ENCODE results near the gene NACAD.

NACAD gene

DNA sequence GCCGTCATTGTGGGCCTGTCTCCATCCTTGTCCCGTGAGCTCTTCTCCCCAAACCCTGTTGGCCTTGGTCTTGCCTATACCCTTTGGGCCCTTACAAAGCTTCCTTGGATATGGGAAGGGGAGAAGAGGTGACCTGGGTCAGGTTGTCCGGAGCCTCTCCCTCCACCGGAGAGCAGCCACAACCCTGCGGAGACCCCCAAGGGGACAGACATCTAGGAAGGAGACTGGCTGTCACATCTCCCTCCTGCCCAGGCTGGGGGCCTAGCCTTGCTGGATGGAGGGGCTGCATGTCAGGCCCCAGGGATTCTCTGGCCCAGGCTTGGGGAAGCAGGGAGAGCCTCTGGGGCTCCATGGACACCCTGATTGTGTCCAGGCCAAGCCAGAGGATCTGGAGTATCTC is 11.8 kb downstream of the NACAD start:
- in situ Hi-C loops (cut with MboI; ENCODE audit: low sequenced_read_pairs) = no loop called here

DNA sequence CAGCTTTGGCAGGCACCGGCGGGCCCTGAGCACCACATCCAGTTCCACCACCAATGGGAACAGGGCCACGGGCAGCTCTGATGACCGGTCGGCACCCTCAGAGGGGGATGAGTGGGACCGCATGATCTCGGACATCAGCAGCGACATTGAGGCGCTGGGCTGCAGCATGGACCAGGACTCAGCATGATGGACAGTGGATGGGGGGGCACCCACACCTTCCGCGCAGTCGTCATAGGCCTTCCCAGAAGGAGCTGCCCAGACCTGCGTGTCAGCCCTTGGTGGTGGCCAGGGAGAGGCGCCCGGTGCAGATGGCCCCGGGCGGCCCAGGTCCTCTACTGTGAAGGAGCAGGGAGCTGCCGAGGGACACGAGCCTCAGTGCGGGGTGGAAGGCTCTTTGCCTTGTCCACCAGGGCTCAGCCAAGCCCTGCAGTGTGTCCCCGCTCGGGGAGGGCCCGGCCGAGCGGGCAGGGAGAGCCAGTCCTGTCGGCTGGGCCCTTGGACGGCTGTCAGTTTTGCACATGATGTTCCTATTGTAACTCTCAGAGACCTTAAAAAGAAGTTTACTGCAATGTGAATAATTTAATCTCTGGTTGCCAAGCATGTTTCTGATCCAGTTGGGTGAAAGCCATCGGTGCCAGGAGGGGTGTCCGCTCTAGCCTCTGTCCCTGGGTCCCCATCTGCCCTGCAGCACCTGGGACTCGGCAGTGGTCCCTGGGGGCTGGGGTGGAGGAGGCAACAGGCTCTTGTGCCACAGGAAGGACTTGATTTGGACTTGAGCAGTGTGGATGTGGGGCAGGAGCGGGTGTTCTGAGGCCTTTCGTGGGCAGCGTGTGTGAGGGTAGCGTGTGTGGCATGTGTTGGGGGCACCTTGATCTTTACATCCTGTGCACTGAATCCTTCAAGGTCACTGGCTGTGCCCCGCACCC is 12.6 kb downstream of the NACAD start:
- in situ Hi-C loops (cut with MboI; ENCODE audit: low sequenced_read_pairs) = no loop called here

DNA sequence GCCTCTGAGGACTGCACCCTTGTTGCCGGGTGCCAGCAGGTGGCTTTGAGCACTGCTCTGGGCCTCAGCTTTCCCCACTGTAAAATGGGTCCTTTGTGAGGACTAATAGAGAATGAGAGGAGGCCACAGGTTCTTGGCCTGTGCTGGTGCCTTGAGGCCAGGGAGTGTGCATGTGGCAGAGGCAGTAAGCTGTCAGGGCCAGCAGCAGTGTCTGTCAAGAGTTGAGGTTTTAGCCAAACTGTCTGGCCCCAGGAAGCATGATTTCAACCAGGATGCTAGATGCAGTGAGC is 13.5 kb downstream of the NACAD start:
- in situ Hi-C loops (cut with MboI; ENCODE audit: low sequenced_read_pairs) = no loop called here

DNA sequence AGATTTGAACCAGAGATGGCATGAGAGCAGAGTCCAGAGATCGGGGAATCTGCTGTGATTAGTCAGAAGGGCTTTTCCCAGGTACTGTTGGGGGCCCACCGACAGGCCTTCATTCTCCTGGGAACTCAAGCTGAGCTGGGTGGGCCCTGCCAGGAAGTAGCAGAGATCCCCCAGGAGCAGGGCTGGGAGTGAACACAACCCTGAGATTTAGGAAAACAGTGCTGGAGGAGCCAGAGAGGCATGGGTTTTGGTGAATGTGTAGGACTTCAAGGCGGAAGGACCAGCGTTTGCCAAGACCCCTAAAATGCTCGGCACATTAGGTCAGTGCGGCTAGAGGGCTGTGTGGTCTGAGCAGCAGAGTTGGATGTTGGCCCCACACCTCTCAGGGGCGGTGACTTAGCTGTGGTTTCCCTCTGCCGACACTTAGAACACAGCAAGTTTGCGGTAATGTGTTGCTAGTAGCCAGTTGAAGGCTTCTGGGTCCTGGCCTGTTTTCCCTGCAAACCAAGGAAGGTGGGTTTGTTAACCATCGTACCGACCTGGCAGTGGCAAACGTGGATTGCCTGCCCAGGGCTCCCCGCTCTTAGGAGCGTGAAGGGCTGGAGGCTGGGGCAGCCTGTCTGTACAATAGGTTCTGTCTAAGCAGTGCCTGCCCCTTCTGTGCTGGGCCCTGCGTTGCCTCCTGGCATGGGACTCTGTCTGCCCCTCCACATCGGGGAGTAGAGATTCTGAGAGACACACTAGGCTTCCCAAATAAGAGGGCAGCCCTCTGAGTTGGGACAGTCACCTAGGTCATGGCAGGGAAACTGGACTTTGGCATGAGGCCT is 14.0 kb downstream of the NACAD start:
- in situ Hi-C loops (cut with MboI; ENCODE audit: low sequenced_read_pairs) = no loop called here

DNA sequence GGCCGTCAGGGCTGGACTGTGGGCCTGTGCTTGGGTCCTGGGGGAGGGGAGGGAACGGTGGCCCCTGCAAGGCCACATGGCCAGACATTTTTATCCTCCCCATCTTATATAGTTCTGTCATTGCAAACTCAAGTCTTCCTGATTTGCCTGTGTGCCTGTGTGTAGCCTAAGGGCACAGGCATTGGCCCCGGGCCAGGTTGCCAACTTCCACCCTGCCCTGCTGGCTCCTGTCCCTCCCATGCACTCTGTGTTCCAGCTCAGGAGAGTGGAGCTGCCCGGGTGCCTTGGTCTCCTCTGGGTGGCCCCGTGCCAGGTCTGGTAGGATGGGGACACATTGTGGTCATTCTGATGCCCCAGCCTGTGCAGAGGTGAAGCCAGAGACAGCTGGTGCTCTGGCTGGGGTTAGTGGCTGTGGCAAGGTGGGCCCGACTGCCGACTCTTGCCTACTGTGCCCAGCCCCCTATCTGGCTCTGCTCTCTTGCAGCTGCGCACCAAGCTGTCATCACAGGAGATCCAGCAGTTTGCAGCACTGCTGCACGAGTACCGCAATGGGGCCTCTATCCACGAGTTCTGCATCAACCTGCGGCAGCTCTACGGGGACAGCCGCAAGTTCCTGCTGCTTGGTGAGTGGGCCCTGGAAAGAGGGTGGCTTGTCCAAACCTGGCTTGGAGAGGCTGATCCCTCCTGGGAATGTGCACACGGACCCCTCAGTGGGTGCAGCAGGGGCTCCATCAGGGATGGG is 14.8 kb downstream of the NACAD start:
- in situ Hi-C loops (cut with MboI; ENCODE audit: low sequenced_read_pairs) = no loop called here

DNA sequence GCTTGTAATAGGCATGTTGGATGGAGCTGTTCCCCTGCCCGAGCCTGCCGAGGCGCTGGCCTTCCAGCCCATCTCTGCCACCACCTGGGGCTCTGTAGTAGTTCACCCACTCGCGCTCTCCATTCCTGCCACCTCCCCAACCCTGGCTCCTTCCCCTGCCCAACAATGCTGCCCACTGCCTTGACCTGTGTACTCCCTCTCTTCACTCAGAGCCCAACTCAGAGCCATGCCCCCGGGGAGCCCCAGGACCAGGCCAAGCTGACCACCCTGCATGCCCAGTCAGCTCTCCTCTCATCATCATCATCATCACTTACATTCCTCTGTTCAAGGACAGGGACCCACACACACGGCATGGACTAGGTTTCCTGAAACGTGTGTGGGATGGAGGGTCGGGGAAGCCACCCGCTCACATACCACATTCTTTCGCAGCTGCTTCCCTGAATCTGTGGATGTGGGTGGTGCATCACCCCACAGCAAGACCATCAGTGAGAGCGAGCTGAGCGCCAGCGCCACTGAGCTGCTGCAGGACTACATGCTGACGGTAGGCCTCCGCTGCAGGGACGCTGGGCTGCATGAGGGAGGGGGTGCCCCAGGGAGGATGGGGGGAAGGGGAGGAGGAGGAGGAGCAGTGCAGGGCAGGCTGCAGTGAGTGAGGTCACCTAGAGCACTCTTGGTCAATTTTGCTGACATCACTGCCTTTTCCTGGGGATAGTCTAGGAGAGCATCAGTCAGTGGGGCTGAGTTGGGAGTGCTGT is 15.6 kb downstream of the NACAD start:
- in situ Hi-C loops (cut with MboI; ENCODE audit: low sequenced_read_pairs) = no loop called here

DNA sequence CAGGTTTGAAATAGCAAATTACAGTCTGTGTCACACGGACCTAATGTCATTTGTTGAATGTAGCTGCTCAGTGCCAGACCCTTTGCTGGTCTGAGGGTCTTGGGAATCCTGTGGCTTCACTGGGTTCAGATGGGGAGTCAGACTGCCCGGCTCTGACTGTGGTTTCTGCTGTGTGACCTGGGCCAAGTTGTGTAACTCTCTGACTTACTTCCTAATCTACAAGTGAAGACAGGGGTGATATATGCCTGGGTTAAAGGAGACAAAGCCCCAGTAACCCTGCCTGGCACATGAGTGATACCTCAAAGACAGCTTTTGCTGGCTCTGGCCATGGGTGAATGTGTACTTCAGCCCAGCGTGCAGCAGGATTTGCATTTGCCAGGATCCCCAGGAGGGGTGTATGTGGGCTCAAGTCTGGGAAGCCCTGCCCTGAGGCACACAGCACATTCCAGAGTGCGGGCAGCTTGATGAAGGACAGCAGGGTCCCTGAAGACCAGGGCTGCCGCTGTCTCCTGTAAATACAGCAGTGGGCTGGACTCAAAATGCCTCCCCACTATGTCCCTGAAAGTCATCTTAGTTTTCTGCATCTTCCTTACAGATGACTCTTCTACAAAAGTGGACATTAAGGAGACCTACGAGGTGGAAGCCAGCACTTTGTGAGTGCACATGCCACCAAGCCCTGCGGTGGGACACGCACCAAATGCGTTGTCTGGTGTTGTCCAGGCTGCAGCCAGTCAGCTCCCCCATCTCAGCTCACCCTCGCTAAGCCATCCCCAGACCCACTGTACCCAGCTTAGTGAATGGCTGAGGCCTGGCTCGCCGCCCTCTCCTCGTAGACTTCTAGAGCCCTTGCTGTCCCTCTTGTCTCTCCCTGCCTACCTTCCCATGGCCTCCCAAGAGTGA is 16.4 kb downstream of the NACAD start:
- in situ Hi-C loops (cut with MboI; ENCODE audit: low sequenced_read_pairs) = no loop called here

DNA sequence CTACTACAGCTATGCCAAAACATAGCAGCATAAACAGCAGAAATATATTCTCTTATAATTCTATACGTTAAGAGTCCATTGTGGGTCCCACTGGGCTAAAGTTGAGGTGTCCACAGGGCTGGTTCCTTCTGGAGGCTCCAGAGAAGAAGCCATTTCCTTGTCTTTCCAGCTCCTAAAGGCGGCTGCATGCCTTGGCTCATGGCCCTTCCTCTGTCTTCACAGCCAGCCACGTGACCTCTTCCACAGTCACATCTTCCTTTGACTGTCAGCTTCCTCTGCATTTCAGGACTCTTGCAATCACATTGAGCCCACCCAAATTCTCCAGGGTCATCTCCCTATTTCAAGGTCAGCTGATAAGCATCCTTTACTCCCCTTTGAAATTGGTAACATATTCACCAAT is 17.2 kb downstream of the NACAD start:
- in situ Hi-C loops (cut with MboI; ENCODE audit: low sequenced_read_pairs) = no loop called here

DNA sequence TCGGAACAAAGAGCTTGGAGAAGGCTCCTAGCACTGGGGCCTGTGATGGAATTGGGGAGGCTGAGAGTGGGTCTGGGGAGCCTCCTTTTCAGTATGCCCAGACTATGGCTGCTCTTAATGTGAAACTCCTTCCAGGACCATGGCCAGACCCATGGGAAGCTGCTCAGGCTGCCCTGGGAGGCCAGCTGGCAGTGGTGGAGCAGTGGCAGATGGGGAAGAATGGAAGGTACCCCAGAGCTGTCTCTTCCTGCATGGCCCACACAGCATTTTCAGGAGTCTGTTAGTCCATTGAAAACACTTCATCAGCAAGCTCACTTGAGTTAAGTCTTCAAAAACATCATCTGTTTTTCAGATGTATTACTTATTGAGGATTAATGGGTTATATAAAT is 18.5 kb downstream of the NACAD start:
- in situ Hi-C loops (cut with MboI; ENCODE audit: low sequenced_read_pairs) = no loop called here

DNA sequence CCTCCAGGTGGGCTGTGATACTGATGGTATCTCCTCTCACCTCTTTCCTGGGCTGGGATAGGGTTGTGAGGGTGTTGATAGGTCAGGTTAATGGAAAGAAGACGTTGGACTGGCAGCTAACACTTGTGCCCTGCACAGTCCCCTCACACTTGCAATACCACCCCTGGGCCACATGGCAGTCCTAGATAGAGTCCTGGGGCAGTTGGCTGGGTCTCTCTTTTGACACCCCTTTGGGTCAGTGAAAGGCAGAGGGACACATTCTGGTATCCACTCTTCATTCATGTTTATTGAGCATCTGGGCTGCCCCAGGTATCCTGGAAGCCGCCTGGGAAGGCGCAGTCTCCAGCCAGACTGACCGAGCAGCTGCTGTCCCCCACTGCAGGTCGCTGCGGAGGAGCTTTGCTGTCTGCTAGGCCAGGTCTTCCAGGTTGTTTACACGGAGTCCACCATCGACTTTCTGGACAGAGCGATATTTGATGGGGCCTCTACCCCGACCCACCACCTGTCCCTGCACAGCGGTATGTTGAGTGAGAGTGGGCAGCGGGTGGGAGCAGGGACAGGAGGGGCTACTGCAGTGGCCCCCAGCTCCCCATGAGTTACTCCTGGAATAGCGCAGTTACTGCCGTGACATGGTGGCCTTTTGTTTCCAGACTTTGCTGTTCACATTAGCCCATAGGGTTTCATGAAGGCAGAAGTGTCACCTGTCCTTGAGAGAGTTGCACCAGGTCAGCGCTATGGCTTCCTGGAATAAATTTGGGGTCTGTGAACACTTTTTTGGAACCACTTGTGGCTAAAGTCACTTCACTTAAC is 19.1 kb downstream of the NACAD start:
- in situ Hi-C loops (cut with MboI; ENCODE audit: low sequenced_read_pairs) = no loop called here

DNA sequence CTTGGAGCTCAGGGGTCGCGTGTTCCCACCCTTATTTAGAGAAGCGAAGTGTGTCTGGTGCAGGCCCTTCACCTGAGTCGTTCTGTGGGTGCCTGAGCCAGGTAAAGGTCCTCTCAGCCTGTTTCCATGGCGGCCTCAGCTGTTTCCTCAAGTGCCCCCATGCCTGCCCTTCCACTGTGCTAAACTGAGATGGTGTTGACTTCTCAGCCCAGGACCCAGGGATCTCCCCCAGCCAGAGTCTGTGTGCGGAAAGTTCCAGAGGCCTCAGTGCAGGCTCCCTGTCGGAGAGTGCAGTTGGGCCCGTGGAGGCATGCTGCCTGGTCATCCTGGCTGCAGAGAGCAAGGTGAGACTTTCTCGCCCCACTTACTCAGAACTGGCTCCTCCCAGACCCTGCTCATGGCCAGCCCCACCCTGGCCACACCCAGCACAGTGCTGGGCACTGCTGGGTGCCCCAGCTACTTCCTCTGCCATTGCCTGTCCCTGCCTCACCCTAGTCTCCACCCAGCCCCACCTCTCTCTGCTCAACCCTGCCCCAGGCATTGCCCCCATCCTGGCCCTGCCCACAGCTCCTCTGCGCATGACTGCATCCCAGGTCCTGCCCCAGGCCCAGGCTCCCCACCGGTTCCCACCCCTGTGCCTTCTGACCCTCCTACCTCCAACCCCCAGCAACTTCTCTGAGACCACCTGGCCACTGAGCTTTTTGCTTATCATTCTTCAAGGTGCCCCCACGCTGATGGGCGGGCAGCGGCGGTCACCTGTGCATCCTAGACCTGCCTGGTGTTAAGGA is 20.3 kb downstream of the NACAD start:
- in situ Hi-C loops (cut with MboI; ENCODE audit: low sequenced_read_pairs) = no loop called here

DNA sequence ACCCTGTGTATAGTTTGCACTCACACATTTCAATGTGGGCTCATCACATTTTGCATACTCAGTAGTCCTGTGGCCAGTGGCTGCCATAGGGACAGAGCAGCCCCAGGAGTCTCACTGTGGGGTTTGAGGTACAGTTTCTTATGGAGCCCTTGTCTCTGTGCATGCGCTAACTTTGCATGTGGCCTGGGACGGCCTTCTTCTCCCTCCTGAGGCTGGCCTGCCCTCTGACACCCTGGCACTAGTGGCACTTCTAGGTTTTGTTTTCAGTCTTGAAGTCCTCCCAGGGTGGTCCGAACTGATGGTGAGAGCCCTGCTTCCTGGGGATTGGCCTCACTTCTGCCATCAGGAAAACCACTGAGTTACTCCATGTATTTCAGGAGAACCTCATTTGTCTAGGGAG is 21.2 kb downstream of the NACAD start:
- in situ Hi-C loops (cut with MboI; ENCODE audit: low sequenced_read_pairs) = no loop called here

DNA sequence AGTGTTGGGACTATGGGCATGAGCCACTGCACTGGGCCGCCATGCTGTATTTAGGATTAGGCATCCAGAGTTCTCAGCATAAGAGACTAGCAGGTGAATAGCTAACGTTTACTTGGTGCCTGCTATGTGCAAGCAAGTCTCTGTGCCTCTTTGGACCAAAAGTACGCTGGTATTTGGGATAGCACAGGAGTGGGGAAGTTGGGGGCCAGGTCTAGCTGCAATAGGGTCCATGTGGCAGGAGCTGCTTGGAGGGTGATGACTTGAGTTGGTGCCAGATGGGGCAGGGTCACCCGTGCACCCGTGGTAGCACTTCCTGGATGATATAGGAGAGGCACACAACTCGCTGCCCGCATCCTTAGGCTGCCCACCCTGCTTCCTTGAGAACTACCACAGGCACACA is 22.4 kb downstream of the NACAD start:
- in situ Hi-C loops (cut with MboI; ENCODE audit: low sequenced_read_pairs) = no loop called here

DNA sequence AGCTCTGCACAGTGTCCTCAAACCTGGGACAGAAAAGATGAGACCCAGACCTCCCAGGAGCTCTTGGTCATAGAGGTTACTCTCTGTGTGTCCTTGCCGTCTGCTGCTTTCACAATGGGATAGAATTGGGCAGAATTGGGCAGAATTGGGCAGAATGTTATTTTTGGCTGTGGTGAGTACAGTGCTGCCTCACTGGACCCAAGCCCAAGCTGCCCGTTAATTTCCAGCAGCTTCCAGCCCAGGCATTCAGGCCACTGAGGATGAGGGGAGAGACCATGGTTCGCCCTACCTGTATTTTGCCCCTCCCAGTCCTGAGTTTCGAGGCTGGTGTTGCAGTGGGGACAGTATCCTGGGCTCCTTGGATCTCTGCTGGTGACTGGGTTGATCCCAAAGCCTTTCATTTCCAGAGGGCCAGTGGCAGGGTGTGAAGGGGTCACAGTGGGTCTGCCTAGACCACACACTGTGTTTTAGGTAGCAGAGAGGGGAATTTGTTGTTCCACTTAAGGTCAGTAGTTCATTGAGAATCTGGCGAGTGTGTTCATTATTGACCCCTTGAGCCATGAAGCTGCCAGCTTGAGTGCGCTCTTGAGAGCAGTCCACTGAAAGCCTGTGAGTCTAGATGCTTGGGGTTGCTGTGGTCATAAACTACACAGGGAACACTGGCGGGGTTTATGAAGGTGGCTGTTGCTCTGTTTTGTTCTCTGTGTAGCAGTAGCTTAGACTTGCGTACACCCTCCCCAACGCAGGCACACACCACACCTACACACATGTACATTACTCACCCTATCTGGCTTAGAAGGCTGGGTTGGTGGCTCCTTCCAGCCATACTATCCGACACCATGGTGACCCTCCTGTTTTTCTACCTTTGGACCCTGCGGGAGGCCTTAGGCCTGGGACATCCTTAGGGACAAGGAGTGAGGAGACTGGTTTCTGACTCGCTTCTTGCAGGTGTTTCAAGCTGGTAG is 23.5 kb downstream of the NACAD start:
- in situ Hi-C loops (cut with MboI; ENCODE audit: low sequenced_read_pairs) = no loop called here

DNA sequence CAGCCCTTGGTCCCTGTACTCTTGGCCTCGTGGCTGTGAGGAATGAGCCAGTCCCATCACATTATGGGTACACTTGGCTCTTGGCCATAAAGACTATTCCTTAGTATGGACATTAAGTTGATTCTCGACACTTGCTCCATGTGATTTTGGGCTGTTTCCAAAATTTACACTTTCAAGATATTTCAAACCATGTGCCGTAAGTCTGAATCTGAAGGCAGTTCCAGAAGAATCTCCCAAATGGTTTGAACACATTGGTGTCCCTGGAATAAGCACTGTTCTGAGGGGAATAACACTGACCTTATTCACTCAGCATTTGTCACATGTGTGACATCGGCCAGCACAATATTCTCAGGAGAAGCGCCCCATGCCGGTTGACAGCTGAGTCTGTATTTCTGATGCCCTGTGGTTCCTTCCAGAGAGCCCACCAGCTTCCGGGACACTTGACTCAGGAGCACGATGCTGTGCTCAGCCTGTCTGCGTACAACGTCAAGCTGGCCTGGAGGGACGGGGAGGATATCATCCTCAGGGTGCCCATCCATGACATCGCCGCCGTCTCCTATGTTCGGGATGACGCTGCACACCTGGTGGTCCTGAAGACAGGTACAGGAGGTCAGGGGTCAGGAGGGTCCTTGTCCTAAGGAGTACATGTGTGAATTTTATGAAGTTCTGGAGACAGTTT is 24.6 kb downstream of the NACAD start:
- in situ Hi-C loops (cut with MboI; ENCODE audit: low sequenced_read_pairs) = no loop called here

DNA sequence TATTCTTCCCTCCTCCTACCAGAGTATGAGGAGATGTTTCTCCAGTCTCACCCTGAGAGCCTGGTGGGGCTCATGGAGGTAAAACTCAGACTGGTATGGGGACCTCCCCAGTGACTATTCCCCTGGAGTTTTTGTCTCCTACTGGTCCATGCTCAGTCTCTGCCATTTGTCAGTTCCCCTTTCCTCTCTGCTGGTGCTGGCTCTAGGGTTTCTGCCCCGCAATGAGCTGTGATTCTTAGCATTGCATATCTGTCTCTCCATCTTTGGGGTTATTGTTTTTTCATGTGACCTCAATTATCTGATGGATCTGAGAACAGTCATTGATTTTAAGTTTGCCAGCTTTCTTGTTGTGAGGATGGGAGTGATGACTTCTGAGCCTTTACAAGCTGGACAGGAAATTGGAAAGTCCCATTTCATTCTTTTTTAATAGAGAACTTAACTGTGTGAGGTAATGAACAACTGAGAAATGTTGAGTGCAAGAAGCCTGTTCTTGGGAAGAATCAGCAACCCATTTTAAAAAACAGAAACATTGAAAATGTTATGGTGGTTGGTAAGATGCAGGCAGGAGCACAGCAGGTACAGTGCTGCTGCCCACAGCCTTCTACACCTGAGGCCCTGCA is 26.9 kb downstream of the NACAD start:
- in situ Hi-C loops (cut with MboI; ENCODE audit: low sequenced_read_pairs) = no loop called here
